MCF 10A (cell line): ENCODE results near the gene NRG3. TPM values are rescaled to one million over a fixed set of nuclear protein-coding genes. Genes with fewer than 3 reads are reported as not detected.

ENCODE experiments used
- BruUV-seq: library from RNA; stranded (reverse); fragments of 400-500 nt; replicated peaks from 2 replicates; lab custom pipeline; 2021; lab: Mats Ljungman, UMichigan
- CTCF ChIA-PET: fragments of 300-600 bp; sonication (Branson Sonifier 250); formaldehyde crosslinking; extraction: SDS; loops from one replicate; lab custom pipeline; 2021; ENCODE audit warnings: antibody characterized with exemption, inconsistent platforms; lab: Yijun Ruan, JAX
- POLR2A ChIA-PET: fragments of 300-600, 350-650 bp; sonication (Branson Sonifier 250); formaldehyde crosslinking; extraction: SDS; loops from one replicate; lab custom pipeline; 2020; ENCODE audit warnings: antibody characterized with exemption, inconsistent platforms; lab: Yijun Ruan, JAX
- DNase-seq: peaks from one replicate; pipeline ENCODE4 v3.0.0-alpha.2; 2018; ENCODE audit not compliant: unreplicated experiment
- H3K27ac Mint-ChIP-seq: one replicate; pipeline ENCODE4 v1.8.0; 2022; ENCODE audit warnings: mild to moderate bottlenecking, low read depth, mixed read lengths; ENCODE audit not compliant: unreplicated experiment
- H3K27me3 Mint-ChIP-seq: one replicate; pipeline ENCODE4 v1.8.0; 2022; ENCODE audit warnings: mixed read lengths; ENCODE audit not compliant: insufficient read depth, unreplicated experiment
- H3K36me3 Mint-ChIP-seq: one replicate; pipeline ENCODE4 v1.8.0; 2022; ENCODE audit warnings: mild to moderate bottlenecking, moderate library complexity, mixed read lengths; ENCODE audit not compliant: insufficient read depth, unreplicated experiment
- H3K4me1 Mint-ChIP-seq: one replicate; pipeline ENCODE4 v1.8.0; 2022; ENCODE audit warnings: mixed read lengths; ENCODE audit not compliant: insufficient read depth, unreplicated experiment
- H3K4me3 Mint-ChIP-seq: one replicate; pipeline ENCODE4 v1.8.0; 2022; ENCODE audit warnings: mild to moderate bottlenecking, moderate library complexity, mixed read lengths; ENCODE audit not compliant: unreplicated experiment
- H3K9me3 Mint-ChIP-seq: one replicate; pipeline ENCODE4 v1.8.0; 2022; ENCODE audit warnings: mixed read lengths; ENCODE audit not compliant: unreplicated experiment
- intact Hi-C: fragments of 100-400 bp; cut with micrococcal nuclease; formaldehyde crosslinking; loops from 2 replicates; pipeline ENCODE4 v1.14.1; 2022
- total RNA-seq: library from RNA; stranded (reverse); gene quantifications from 2 replicates; pipeline ENCODE4 v1.2.3, GENCODE V29; 2022
- TF ChIP-seq, protein P1 (sequence below): fragments of 200-600 bp; IDR thresholded peaks from one replicate; pipeline ENCODE4 v1.8.0; 2022; ENCODE audit warnings: antibody characterized with exemption, mild to moderate bottlenecking; ENCODE audit not compliant: unreplicated experiment

NRG3 gene
- total RNA-seq, 1 experiment from 2014 or later, result not detected

DNA sequence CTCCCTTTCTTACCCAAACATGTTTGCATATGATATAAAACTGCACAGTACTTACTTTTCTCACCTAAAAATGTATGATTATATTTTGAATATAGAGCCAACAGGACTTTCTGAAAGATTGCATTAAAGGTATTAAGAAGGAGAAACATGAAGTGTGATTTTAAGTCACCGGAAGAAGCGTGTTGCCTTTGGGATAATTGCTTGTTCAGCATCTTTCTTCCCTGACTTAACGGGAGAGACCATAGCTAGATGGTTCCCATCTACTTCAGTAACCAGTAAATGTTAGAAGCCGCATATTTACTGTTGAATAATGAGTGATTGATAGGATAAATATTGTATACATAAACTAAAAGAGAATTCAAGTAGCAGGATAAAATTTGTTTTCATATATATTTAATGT, 197.1 kb downstream of the NRG3 start:
- Mint-ChIP-seq H3K9me3 (no peaks in the 10 kb centered on the region), H3K4me3 (no peak overlapping the region), H3K36me3 (no peaks in the 10 kb centered on the region), H3K27ac (no peak overlapping the region), H3K27me3 (no peaks in the 10 kb centered on the region), H3K4me1 (peaks cover 12% of the 10 kb centered on the region)
- DNase-seq, result no peak
- CTCF ChIA-PET, result interaction anchor here (1.0 kb wide), 1 partner anchor 11 kb away, joined by 3 read pairs; no protein-coding TSS in a partner anchor
- intact Hi-C loops, result no loop called here
- POLR2A ChIA-PET, result no interaction called here
- TF ChIP-seq, protein P1, sequence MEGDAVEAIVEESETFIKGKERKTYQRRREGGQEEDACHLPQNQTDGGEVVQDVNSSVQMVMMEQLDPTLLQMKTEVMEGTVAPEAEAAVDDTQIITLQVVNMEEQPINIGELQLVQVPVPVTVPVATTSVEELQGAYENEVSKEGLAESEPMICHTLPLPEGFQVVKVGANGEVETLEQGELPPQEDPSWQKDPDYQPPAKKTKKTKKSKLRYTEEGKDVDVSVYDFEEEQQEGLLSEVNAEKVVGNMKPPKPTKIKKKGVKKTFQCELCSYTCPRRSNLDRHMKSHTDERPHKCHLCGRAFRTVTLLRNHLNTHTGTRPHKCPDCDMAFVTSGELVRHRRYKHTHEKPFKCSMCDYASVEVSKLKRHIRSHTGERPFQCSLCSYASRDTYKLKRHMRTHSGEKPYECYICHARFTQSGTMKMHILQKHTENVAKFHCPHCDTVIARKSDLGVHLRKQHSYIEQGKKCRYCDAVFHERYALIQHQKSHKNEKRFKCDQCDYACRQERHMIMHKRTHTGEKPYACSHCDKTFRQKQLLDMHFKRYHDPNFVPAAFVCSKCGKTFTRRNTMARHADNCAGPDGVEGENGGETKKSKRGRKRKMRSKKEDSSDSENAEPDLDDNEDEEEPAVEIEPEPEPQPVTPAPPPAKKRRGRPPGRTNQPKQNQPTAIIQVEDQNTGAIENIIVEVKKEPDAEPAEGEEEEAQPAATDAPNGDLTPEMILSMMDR, result no peak
- no TSS peak for BruUV-seq

DNA sequence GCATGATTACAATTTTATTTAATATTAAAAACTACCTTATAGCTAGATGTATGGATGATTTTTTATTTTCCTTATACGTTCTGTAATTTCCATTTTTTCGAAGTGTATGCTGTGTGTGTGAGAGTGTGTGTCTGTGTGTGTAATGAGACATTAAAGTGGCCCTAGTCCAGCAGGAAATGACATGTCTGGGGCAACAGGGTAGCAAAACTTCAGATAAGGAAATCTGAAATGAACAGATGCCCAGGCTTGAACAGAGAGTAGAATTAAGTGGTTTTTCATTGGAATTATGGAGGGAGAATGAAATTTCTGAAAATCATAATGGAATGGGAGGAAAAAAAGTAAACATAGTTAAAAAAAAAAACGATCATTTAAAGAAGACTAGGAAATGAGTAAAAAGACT, 200.6 kb downstream of the NRG3 start:
- H3K36me3 Mint-ChIP-seq, result no peaks in the 10 kb centered on the region
- H3K4me3 Mint-ChIP-seq, result no peak overlapping the region
- BruUV-seq, result no TSS peak
- peaks cover 6% of the 10 kb centered on the region for H3K4me1 Mint-ChIP-seq
- DNase-seq, result no peak
- intact Hi-C loops, result no loop called here
- ChIA-PET POLR2A (no interaction called here), CTCF (no interaction called here)
- H3K9me3 Mint-ChIP-seq, result no peaks in the 10 kb centered on the region
- H3K27ac Mint-ChIP-seq, result no peak overlapping the region
- no peaks in the 10 kb centered on the region for H3K27me3 Mint-ChIP-seq
- TF ChIP-seq, protein P1, result no peak

DNA sequence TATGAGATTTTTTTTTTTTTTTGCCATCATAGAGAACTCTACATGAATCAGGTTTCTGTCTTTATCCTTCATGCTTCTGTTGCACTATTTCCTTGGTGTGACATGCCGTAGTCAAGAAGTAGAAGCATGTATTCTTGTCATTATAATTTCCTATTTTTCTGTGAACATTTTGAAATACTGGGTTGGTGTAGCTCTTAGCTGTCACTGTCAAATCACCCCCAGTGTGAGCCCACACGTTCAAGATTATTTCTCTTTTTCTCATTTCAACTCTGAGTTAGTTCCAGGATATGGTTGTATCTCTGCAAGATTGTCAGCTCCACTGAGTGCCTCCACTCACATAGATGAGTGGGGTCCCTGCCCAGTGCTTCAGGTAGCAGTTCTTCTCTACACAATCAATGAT, 209.5 kb downstream of the NRG3 start:
- Mint-ChIP-seq H3K27me3 (no peaks in the 10 kb centered on the region), H3K4me3 (no peak overlapping the region), H3K4me1 (no peaks in the 10 kb centered on the region), H3K27ac (no peak overlapping the region), H3K36me3 (no peaks in the 10 kb centered on the region), H3K9me3 (no peaks in the 10 kb centered on the region)
- no TSS peak for BruUV-seq
- no peak for DNase-seq
- TF ChIP-seq, protein P1, result no peak
- intact Hi-C loops, result no loop called here
- CTCF ChIA-PET, result no interaction called here
- POLR2A ChIA-PET, result no interaction called here

DNA sequence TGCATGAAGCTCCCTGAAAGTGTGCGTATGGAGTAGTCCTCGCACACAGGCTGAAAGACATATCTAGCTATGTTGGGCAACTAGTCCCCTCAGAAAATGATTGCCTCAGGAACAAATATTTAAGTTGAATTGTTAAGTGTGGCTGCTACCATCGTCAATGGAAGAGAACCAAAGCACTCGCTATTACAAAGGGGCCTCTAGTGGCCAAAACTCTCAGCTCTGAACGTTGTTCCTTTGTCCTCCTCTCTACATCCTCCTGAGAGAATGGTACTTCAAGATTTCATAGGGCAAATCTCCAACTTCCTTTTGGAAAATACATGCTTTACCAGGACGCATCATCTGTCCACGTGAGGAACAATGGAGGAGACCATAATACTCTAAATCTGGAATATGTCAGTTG, 209.9 kb downstream of the NRG3 start:
- no TSS peak for BruUV-seq
- no peaks in the 10 kb centered on the region for H3K36me3 Mint-ChIP-seq
- TF ChIP-seq, protein P1, result no peak
- no peak overlapping the region for H3K27ac Mint-ChIP-seq
- no peak overlapping the region for H3K4me3 Mint-ChIP-seq
- intact Hi-C loops, result no loop called here
- POLR2A ChIA-PET, result no interaction called here
- H3K27me3 Mint-ChIP-seq, result no peaks in the 10 kb centered on the region
- CTCF ChIA-PET, result no interaction called here
- no peaks in the 10 kb centered on the region for H3K4me1 Mint-ChIP-seq
- DNase-seq, result no peak
- no peaks in the 10 kb centered on the region for H3K9me3 Mint-ChIP-seq
